Stimulated activated CD8-positive, alpha-beta memory T cell treated with anti-CD3 and anti-CD28 coated beads, Interleukin-7, amount 100 ng/mL, for 4 hours (primary cell): Measurements from ENCODE around the gene TNFSF15.

ENCODE experiments used
- DNase-seq, 2 donors: peaks; one replicate each; pipeline ENCODE4 v3.0.0-alpha.2; 2020; ENCODE audit warnings: low read depth in 2 of 2

TNFSF15 gene

DNA sequence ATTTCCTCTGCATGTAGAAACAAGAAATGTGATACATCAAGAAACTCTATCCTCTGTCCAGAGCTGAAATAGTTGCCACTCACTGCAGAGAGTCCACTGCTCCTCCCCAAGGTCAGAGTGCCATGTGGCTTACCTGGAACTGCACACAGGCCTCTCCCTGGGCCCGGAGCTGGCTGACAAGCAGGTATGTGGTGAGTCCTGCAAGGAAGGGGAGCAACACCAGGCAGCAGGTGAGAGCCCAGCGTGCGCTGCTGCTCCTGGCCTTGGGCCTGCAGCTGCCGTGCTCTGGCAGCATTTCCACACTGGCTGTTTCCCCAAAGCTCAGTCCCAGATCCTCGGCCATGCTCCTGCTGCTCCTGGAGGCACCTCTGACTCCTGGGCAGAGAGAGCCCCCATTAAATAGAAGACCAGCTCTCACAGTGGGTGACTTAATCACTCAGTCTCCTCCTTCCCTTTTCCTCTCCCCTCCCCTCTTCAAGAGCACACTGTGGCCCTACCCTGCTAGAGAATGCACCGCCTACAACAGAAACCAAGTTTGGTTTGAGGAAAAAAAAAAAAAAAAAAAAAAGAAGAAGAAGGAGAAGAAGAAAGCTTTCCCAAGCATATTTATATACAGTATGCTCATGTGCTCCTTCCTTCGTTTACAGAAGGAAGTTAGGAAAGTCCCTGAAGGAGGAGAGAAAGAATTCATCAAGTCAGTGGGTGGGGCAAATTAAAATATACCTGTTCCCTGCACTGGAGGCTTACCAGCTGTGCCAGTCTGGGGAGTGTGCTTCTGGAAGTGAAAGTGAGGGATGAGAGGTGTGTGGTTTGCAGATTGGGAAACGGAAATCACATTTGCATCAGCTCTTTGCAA lies at the start of gene TNFSF15:
Gene TNFSF15 (minus strand): TSS at position 370 of the 856 bp plus-strand sequence. CDS start 27 bp downstream, at position 343.
- DNase-seq, result no peak

DNA sequence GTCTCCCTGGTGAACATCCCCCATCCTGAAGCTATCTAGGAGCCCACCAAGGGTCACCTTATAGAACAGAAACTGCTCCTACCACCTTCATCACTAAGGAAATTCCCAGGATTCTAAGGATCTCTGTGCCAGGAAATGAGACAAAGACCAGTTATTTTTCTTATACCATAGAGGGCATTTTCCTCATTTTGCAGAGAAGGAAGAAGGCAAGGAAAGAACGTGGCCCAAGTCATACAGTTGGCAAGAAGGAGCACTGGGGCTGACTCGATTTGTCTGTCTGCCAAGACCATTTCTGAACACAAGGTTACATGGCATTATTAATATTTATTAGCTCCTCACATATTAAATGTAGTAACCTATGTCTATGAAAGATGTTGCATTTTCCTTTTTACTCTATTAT lies 49.6 kb upstream of the TNFSF15 start:
- DNase-seq, result no peak

DNA sequence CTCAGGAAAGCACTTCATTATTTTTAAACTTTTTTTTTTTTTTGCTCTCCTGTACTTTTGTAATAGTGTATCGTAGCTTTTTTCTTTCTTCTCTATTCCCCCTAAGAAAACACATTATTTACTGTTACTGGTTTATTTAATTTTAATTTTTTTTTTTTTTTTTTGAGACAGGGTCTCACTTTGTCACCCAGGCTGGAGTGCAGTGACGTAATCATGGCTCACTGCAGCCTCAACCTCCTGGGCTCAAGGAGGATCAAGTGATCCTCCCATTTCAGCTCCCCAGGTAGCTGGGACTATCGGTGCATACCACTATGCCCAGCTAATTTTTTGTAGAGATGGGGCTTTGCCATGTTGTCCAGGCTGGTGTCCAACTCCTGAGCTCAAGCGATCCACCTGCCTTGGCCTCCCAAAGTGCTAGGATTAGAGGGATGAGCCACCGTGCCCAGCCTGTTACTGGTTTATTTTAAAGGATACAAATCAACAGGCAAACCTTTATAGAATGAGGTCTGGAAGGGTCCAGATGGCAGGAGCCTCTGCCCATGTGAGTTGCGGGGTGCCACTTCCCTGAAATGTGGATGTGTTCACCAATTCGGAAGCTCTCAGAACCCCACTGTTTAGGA lies 49.0 kb upstream of the TNFSF15 start:
- no peak for DNase-seq

DNA sequence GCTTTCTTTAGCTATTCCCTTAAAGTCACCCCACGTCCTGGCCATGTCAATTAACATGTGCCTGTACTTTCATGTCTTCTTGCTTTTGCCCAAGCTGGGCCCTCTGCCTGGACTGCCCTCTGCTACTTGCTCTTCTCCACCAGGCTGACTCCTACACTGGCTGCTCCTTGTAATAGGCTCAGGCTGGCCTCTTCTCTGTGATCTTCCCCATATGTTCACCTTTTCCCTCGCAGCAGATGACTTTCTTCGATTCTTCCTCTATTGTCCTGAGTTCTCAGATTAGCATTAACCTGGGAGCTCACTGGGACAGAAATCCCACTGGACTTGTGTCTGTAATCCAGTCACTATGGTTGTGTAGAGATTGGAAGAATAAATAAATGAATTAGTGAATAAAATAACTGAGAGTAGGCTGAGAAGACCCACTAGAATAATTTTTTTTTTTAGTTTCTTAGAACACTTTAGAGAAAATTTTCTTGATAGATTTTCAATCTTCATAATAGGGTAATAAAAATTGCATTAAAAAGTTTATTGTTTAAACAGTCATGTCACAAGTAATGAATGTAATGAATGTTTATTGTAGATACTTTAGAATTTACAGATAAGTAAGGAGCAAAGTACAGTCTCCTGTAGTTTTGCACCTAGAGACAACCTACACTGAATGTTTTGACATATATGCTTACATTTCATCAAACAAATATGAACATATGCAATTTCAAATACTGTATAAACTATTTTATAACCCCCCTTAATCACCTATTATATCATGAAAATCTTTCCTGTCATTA lies 47.4 kb upstream of the TNFSF15 start:
- DNase-seq, result no peak

DNA sequence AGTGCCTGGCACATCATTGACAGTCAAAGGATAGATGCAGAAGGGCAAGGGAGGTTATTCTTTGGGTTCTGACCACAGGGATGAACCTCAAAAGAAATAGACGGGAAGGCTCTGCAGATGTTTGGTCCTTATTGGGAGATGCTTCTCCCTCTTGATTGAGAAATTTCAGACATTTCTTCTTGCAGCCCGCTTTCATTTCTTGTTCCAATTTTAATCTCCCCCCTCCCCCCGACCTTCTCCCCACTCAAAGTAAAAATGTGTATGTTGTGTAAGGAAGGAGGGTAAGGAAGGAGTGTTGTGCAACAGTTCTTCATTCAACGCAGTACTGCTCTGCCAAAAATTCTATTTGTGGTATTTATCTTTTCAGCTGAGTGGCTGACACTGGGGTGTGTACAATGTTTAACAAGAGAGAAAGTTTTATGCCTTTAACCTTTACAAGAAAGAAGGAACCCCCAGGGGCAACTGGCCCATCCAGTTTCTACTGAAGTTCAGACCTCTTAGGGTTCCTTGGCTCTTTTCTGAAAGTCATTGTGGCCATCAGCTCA lies 46.3 kb upstream of the TNFSF15 start:
- DNase-seq, result no peak

DNA sequence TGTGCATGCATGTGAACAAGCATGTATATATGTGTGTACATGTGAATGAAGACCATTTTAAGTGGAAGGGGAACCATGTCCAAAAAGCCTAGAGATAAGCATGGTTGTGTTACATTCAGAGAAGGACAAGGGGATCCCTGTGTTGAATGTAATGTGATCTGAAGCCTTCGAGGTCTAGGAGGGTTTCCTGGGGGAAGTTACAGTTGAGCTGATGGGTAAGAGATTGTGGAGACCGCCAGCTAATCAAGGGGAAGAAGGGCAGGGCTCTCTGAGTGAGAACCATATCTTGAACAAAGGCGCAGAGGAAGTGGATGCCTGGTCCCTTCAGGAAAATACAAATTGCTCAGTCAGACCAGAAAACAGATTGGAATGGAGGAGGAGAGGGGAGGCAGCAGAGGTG lies 45.5 kb upstream of the TNFSF15 start:
- DNase-seq, result no peak

DNA sequence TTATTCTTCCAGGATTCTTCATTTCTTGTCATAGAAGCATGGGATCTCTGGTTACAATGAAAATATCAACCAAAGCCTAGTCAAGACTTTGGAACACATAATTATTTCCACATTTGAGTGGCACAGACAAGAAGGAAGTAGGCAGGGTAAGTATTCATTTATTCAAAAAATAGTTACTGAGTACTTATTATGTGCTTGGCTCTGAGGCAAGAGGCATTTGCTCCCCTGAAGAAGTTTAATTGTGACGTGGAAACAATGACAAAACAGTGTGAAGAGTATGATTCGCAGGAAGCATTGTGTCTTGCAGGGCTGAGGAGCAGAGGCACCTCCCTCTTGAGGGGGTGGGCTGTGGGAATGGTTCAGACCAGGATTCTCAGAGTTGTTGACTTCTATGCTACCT lies 45.0 kb upstream of the TNFSF15 start:
- no peak for DNase-seq

DNA sequence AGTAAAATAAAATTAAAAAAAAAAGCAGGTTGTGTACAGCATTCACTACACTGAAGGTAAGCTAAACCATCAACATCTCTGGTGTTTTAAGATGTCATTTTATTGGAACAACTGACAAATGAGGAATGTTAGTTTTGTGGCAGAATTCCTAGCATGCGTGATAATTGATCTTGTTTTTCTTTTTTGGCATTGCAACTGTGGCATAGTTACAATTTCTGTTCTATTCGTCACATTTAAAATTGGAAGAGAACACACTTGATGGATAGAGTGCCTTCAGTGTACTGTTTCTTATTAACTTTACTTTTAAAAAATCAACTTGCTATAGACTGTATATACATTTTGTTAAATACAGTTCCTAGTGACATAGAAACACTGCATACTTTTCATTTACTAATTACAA lies 43.6 kb upstream of the TNFSF15 start:
- DNase-seq, result no peak

DNA sequence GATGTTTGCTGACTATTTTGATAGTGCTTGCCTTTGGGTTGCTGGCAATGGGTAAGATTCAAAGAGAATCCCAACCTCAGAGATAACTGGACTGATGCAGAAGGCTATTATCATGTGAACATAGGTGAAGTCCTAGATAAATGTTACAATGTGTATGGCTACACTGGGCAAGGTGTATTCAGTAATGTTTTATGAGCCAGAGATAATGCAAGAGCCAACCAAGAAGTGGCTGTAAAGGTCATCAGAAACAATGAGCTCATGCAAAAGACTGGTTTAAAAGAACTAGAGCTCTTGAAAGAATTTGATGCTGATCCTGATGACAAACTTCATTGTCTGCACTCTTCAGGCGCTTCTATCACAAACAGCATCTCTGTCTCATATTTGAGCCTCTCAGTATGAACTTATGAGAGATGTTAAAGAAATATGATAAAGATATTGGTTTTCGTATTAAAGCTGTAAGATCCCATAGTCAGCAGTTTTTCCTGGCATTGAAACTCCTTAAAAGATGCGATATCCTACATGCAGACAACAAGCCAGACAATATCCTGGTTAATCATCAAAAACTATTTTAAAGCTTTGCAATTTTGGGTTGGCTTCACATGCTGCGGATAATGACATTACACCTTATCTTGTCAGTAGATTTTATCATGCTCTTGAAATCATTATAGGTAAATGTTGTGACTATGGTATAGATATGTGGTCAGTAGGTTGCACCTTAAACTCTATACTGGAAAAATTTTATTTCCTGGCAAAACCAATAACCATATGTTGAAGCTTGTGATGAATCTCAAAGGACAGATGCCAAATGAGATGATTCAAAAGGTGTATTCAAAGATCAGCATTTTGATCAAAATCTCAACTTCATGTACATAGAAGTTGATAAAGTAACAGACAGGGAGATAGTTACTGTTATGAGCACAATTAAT lies 41.9 kb upstream of the TNFSF15 start:
- DNase-seq, result no peak

DNA sequence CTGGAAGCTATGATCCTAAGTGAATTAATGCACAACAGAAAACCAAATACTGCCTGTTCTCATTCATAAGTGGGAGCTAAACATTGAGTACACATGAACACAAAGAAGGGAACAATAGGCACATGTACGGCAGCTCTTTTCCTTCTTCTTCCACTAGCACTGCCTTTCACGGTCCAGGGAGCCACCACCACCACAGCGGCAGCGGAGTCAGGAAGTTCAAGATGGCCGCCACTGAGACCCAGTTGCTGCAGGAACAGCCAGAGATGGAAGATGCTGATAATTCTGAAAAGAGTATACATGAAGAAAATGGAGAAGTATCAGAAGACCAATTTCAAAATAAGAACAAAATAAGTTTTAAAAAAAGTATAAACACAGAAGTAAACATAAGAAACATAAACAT lies 39.5 kb upstream of the TNFSF15 start:
- DNase-seq, result no peak

DNA sequence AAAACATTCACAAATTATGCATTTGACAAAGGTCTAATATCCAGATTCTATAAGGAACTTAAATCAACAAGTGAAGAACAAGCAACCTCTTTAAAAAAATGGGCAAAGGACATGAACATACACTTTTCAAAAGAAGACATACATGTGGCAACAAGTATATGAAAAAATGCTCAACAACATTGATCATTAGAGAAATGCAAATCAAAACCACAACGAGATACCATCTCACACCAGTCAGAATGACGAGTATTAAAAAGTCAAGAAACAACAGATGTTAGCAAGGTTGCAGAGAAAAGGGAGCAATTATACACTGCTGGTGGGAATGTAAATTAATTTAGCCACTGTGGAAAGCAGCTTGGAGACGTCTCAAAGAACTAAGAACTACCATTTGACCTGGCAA lies 38.9 kb upstream of the TNFSF15 start:
- DNase-seq, result no peak

DNA sequence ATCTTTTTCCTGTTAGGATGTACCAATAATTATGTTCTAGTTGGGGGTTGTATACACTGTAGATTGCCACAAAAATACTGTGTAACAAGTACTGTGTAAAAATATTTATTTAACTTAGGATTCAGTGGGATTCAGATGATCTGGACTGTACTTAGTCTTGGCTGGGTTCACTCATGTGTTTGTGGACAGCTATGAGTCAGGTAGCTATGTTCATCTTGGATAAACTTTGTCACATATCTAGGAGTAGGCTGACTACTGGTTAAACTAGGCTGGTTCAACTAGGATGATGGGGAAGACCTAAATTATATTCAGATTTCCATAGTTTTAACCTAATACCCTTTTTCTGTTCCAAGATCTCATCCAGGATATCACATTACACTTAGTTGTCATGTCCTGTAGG lies 32.1 kb upstream of the TNFSF15 start:
- no peak for DNase-seq

DNA sequence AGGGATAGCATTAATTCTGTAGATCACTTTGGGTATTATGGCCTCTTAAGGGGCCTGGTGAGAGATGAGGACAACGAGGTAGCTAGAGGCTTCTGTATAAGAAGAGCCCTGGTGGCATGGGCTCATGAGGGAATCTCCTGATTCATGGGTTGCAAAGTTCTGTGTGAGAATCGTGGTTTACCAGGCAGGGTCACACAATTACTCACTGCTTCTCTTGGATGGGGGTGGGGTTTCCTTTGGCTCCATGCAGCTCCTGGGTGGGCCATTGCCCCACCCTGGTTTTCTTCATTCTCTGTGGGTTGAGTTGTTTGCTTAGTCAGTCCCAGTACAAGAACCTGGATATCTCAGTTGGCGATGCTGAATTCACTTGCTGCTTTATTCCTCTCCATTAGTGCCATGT lies 30.9 kb upstream of the TNFSF15 start:
- no peak for DNase-seq

DNA sequence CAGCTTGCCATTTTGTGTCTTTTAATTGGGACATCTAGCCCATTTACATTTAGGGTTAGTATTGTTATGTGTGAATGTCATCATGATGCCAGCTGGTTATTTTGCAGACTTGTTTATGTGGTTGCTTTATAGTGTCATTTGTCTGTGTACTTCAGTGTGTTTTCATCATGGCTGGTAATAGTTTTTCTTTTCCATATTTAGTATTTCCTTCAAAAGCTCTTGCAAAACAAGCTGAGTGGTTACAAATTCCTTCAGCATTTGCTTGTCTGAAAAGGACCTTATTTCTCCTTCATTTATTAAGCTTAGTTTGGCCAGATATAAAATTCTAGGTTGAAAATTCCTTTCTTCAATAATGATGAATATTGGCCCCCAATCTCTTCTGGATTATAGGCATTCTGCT lies 28.5 kb upstream of the TNFSF15 start:
- no peak for DNase-seq

DNA sequence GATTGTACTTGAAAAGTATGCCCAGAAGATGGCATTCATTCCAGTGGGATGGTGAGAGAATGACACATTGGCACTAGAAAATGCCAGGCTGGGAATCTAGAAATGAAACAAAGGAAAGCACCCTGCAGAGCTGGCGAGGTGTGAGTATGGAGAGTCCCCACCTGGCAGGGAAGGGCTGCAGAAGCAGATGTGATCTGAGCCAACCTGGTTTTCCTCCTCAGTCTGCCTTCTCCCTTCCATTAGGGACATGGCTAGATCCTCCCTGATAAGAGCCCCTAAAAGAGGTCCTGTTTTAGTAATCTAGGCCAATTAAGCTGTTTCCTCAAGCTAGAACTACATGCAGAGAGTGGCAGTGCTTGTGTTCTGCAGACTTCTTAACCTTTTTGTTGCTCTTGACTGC lies 24.7 kb upstream of the TNFSF15 start:
- no peak for DNase-seq

DNA sequence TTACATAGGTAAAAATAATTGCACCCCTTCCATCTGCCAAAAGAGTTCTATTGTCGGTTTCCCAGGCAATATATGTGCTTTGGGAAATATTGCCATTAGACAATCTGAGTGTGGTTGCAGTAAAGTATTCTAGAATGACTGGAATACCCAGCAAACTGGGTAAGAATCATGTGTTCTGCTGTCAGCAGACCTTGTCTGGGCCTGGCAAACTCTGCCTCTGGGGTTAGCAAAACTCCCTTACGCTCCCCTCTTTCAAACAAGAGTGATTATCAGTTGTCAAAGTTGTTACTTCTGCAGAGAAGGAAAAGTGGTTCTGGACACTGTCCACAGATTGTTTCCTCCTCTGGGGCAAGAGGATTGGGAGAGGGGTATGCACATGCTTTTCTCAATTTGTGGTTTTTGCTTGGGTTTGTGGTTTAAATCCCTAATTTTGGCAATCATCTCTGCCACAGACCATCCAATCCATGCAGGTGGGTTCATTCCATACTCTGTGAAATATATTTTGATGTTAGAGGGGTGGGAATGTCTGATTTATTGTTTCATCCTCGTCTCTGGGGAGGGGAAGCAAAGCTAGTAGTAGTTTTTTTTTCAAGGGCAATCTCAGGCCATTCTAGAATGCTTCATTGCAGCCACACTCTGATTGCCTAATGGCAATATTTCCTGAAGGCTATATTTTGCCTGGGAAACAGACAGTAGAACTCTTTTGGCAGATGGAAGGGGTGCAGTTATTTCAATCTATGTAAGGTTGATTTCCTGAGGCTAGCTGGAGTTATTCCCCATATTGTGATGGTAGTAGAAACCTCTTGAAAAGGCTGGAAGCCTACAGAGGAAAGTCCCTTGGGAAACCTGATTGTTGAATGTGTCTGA lies 24.0 kb upstream of the TNFSF15 start:
- no peak for DNase-seq

DNA sequence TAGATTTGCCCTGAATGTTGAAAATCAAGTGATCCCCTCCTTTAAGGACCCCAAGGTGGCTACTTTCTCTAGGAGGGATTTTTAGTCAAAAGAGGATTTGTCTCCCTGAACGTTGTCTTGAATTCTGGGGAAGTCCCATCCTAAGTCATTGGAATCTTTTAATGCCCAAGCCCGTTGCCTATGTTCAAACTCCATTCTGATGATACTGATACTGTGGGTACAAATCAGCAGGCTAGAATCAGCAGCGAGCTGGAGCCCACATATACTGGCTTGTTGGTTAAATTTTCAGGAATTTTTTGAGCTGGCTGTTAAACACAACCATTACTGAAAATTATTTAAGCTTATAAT lies 22.4 kb upstream of the TNFSF15 start:
- no peak for DNase-seq

DNA sequence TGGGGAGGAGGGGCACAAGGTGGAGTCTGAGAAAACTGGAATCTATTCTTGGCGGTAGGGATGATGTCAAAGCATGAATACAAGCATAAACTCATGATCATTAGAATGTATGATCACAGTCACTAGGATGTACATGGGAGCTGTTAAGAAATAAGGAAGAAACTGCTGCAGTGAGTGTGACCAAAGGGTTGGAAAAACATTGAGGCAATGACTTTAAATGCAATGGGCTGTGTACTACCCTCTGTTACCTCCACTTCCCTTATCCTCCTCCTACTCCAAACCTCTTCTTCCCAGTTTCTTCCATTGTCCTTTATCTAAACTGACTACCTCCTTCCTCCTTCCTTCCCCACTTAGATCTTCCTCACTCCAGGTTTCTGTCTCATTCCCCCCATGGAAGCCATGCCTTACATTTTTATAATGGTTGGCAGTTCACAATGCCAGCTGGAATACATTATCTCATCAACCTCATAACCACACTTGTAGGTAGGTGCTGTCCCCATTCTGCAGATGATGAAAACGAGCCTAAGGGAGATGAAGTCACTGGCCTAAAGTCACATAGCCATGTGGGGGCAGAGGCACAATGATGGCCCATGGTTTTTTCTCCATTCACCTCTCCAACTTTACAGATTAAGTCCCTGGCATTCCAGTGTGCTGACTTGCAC lies 21.9 kb upstream of the TNFSF15 start:
- DNase-seq, result no peak

DNA sequence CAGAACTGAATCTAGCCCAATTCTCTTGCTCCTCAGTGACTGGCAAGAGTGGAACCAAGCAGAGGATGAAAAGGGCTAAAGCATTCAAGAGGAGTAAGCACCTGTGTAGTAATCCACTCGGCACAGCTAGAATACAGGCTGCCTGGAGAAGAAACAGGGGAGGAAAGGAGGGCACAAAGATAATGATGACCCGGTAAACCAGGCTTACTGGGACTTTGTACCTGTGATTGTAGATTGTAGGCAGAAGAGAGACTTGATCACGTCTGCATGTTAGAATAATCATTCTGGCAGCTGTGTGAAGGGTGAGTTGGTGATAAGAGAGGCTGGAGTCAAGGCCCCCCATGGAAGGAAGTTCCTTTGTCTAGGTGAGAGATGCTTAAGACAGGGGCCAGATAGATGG lies 20.6 kb upstream of the TNFSF15 start:
- no peak for DNase-seq
